Smooth muscle cell of the brain vasculature (primary cell): Measurements from ENCODE around the gene RIPPLY1.

Experiments
- DNase-seq: peaks from one replicate; pipeline ENCODE4 v3.0.0-alpha.2; 2012; ENCODE audit warnings: low read depth, low spot score

RIPPLY1 gene, protein sequence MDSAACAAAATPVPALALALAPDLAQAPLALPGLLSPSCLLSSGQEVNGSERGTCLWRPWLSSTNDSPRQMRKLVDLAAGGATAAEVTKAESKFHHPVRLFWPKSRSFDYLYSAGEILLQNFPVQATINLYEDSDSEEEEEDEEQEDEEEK

DNA sequence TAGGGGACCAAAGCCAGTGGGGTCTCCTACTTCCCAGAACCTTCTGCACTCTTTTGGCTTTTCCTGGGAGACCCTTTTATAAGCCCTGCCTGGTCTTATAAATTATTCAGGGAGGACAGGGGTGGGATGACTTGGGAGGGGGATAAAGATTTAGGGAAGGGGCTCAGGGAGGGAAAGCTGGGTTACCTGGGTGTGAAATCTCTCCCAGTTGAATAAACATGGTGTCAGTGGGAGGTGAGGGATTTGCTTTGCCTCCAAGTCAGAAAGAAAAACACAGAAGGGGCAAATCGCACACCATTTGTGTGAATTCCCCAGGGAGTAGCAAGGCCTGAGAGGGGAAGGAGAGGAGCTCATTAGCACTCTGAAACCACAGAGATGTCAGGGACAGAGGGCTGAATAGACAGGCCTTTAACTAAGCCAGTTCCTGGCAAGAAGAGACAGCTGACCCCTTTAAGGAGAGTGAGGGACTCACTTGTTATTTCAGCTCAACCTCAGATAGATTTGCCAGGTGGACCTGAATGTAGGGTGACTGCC is at the start of gene RIPPLY1:
RIPPLY1 (minus strand) TSS at position 51 of the 534 bp plus-strand sequence. CDS start 54 bp downstream, outside the sequence.
- no peak for DNase-seq

- no peak for DNase-seq
Measured at GRCh38 chrX:106952538-106952937, 49.4 kb upstream of the RIPPLY1 start.

GRCh38 chrX:106952089-106952488 is 48.9 kb upstream of the RIPPLY1 start:
- no peak for DNase-seq

GRCh38 chrX:106951230-106951629 is 48.1 kb upstream of the RIPPLY1 start:
- DNase-seq, result no peak

GRCh38 chrX:106950381-106950780 is 47.2 kb upstream of the RIPPLY1 start:
- DNase-seq, result no peak

GRCh38 chrX:106949366-106949765 is 46.2 kb upstream of the RIPPLY1 start:
- no peak for DNase-seq

DNA sequence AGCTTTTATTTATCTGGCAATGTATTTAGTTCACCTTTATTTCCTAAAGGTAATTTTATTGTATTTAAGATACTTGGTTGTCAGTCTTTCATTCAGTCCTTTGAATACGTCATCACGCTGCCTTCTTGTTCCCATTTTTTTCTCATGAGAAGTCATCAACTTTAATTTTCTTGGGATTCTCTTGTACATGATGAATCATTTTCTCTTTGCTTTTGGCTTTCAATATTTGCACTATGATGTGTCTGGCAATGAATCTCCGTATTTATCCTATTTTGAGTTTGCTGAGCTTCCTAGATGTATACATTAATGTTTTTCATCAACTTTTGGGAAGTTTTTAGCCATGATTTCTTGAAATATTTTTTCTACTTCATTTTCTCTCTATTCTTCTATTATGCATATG is 45.5 kb upstream of the RIPPLY1 start:
- no peak for DNase-seq

- DNase-seq, result no peak
Measured at GRCh38 chrX:106946464-106946863, 43.3 kb upstream of the RIPPLY1 start.

DNA sequence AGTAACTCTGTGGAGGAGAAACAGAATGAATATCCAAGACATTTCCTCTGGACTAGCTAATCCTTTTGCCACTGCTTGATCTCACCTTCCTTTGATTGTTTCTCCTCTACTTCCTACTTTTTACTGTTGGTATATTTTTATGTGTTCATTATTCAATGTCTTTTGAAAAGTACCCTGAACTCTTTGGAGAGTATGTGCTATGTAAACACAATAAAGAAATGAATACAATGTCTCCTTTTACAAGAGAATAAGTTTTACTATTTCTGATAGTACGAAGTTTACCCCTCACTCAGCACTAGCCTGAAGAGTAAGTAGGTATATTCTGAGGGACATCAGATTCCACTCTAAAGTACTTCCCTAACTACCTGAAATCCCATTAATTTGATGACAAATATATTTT is 36.9 kb upstream of the RIPPLY1 start:
- no peak for DNase-seq

- DNase-seq, result no peak
Measured at GRCh38 chrX:106939566-106939965, 36.4 kb upstream of the RIPPLY1 start.

GRCh38 chrX:106936246-106936645 is 33.1 kb upstream of the RIPPLY1 start:
- no peak for DNase-seq

DNA sequence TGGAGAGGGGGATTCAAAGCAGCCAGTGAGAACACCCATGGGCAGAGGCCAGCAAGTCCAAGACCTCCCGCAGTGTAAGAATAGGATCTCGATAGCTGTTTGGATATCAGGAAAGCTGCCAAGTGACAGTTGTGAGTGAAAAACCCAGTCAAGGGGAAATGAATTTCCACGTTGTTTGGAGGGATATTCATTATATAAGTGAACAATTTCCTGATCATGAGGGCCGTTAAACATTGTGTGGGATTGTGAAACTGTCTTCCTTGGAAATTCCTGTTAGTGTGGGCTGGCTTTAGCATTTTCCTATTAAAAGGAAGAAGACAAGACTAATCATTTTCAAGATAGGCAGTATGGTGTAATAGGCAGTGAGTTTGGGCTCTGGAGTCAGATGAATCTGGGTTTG is 32.0 kb upstream of the RIPPLY1 start:
- no peak for DNase-seq

DNA sequence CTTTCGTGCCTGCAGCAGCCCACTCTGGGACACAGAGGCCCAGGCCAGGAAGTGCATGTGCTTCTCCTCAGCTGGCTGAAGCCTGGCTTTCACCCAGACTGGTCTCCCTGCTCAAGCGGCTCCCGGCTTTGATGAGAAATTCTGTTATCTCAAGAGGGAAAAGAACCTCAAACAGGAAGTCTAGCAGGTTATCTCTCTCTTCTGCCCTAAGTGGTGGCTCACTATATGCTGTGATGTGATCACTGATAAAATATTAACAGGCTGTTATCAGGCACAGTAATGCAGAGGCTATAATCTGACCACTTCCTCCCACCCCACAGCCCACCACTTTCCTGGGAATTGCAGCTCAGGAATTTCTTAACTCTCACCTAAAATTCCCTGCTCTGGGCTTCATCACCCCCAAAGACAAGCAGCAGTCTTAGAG is 30.4 kb upstream of the RIPPLY1 start:
- DNase-seq, result no peak

GRCh38 chrX:106932960-106933537 is 29.9 kb upstream of the RIPPLY1 start:
- no peak for DNase-seq

DNA sequence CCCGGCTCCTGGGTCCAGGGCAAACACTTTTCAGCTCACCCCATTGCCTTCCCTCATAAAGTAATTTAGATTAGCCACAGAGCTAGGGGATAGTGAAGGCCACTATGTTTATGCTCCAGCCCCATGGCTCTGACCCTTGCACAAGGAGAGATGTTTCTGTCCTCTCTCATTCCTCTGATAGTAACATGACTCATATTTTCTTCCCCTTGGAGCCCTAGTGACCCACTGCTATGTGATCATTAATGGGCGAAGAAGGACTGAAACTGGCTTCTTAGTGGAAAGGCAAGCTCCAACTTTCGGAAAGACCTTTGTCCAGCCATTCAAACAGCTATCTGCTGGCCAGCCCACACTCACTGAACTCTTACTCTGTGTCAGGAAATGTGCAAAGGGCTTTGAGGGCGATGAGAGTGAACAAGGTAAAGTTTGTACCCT is 29.4 kb upstream of the RIPPLY1 start:
- no peak for DNase-seq

DNA sequence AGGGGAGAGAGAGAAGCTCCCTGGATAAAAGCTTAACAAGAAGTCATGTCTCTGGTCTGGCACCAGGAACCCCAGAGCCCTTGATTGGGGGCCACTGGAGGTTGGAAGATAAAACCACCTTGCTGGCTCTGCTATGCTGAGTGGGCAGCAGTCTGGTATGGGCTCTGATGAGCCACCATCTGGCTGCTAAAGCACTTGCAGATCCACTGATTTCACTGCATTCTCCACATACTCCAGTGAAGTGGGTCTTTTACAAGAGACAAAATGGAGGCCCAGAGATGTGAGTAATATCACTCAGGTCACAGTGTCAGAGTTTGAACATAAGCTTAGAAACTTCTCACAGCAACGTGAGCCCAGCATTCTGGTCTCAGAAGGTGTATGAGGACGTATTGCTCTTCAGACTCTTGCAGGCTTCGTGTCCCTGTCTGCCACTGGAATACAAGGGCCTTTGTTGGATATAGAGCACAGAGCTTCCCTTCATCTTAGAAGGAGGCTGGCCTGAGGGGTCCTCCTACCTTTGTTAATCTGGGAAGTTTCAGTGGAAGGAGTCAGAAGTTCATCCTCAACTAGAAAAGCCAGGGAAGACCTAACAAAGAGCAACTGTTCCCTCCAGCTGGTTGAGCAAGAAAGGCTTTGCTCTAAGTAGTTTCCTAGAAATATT is 28.8 kb upstream of the RIPPLY1 start:
- DNase-seq, result no peak

DNA sequence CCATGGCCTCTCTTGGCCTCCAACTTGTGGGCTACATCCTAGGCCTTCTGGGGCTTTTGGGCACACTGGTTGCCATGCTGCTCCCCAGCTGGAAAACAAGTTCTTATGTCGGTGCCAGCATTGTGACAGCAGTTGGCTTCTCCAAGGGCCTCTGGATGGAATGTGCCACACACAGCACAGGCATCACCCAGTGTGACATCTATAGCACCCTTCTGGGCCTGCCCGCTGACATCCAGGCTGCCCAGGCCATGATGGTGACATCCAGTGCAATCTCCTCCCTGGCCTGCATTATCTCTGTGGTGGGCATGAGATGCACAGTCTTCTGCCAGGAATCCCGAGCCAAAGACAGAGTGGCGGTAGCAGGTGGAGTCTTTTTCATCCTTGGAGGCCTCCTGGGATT is 25.1 kb upstream of the RIPPLY1 start:
- DNase-seq, result no peak

DNA sequence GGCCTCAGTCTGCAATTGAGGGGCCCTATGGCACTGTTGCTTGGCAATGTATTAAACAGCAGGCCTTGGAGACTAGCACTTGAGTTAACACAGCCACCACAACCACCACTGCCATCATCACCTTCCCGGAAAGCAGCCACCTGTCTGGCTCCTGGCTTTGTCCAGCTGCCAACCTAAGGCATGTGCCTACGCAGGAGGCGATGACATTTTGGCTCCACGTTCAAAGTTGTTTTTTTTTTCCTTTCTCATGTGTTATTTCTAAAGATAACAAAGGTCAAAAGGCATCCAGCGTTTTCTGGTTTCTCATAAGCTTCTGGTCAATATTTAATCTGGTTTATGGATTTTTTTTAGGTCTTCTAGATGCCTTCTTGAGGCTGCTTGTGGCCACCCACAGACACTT is 24.6 kb upstream of the RIPPLY1 start:
- DNase-seq, result no peak

- no peak for DNase-seq
Measured at GRCh38 chrX:106927023-106927422, 23.9 kb upstream of the RIPPLY1 start.

DNA sequence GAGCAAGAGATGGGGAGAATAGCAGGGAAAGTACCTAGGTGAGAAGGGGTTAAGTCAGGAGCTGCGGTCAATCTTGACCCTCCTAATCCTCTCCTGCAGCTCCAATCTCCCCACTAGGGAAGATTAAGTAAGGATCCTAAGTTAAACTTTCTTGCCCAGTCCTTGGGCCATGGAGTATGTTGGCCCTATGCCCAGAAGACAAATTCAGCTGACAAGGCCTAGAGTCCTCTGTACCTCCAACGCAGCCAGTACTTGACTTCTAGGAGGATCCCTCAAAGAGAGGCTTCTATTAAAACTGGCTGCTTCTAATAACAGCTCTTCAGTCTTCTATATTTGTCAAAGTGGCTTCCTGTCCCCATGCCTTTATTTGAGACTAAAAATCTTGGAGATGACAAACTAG is 18.5 kb upstream of the RIPPLY1 start:
- DNase-seq, result no peak

GRCh38 chrX:106919932-106920452 is 16.9 kb upstream of the RIPPLY1 start, which contains the start of gene CLDN2:
TSS of gene CLDN2 (plus strand) at chrX:106920402. CDS start at chrX:106928229, 7,827 bp downstream.
- peak; percentile 35 for DNase-seq

GRCh38 chrX:106917830-106918500 is 14.8 kb upstream of the RIPPLY1 start:
- DNase-seq, result no peak
